Kidney epithelial cell (primary cell): ENCODE measurements around the gene N4BP2L1. TPM values are rescaled to one million over a fixed set of nuclear protein-coding genes. Genes with fewer than 3 reads are reported as not detected.

ENCODE experiments used
- DNase-seq: peaks from one replicate; pipeline ENCODE4 v3.0.0-alpha.2; 2010; ENCODE audit warnings: low read depth
- H3K27me3 ChIP-seq: 2 replicates; pipeline ENCODE4 v1.6.0; 2011; ENCODE audit warnings: low read length; ENCODE audit not compliant: control insufficient read depth, insufficient read depth
- H3K36me3 ChIP-seq: 2 replicates; pipeline ENCODE4 v1.5.1; 2011; ENCODE audit warnings: low read length; ENCODE audit not compliant: control insufficient read depth, insufficient read depth
- H3K4me3 ChIP-seq: 2 replicates; pipeline ENCODE4 v1.5.1; 2011; ENCODE audit warnings: low read depth, mild to moderate bottlenecking, control low read depth, low read length
- total RNA-seq: library from RNA; depleted of rRNA; stranded (reverse); fragments of >200 nt; gene quantifications from 2 replicates; pipeline ENCODE4 v1.2.3, GENCODE V29; 2015
- TF ChIP-seq, protein P1 (sequence below): IDR thresholded peaks from 2 replicates; pipeline ENCODE4 v1.5.1; 2011; ENCODE audit warnings: mild to moderate bottlenecking, moderate library complexity, low read length, control low read depth, inconsistent platforms; ENCODE audit not compliant: insufficient read depth, poor library complexity, severe bottlenecking

The N4BP2L1 gene
- total RNA-seq, 1 donor from 2014 or later: 4.4 TPM

DNA sequence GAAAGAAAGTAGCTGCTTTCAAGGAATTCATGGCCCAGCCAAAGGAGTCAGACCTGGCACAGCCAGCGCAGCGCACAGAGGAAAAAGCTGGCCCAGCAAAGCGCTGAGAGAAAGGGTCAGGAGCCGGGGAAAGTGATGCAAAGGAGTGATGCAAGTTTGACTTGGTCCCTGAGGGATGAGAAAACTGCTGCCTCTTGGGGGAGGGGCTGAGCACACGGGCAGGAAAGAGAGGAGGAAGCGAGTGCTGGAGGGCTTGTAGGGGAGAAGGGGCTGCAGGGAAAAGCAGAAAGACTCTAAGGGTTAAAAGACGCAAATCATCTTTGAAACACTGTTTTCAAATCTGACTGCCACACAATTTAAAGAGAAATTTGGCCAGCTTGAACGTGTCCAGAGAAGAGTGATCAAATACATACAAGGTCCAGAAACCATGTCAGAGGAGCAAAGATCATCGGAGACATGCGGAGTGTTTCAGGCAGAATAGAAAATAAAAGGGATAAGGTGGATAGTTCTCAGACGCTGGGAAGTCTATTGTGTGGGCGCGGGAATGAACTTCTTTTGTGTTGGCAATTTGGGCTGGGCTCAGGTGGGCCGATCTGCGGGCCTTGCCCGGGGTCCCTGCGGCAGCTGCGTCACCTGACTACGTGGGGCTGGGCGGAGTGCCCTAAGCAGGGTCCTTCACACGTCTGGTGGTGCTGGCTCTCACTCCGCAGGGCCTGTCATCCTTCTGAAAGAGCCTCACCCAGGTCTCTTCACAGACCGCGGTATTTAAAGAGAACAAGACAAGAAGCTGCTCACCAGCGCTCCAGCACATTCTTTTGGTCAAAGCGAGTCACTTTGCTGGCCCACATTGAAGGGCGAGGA lies 18.1 kb downstream of the N4BP2L1 start:
- no peaks in the 10 kb centered on the region for H3K36me3 ChIP-seq
- TF ChIP-seq, protein P1, sequence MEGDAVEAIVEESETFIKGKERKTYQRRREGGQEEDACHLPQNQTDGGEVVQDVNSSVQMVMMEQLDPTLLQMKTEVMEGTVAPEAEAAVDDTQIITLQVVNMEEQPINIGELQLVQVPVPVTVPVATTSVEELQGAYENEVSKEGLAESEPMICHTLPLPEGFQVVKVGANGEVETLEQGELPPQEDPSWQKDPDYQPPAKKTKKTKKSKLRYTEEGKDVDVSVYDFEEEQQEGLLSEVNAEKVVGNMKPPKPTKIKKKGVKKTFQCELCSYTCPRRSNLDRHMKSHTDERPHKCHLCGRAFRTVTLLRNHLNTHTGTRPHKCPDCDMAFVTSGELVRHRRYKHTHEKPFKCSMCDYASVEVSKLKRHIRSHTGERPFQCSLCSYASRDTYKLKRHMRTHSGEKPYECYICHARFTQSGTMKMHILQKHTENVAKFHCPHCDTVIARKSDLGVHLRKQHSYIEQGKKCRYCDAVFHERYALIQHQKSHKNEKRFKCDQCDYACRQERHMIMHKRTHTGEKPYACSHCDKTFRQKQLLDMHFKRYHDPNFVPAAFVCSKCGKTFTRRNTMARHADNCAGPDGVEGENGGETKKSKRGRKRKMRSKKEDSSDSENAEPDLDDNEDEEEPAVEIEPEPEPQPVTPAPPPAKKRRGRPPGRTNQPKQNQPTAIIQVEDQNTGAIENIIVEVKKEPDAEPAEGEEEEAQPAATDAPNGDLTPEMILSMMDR: no peak
- H3K4me3 ChIP-seq: no peak overlapping the region
- no peak for DNase-seq
- H3K27me3 ChIP-seq: no peaks in the 10 kb centered on the region

DNA sequence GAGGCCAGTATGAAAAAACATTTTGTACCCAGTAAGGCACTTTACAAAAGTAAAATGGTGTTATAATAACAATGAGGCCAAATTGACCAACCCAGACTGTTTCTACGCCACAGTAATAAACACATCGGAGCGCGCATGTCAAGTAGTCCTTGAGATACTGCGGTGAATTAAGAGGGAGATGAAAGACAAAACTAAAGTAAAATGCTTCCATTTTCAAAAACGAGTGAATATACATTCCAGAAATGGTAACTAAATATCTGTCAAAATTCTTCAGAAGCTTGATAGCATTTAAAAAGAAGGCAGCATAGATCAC lies 19.0 kb downstream of the N4BP2L1 start:
- Histone ChIP-seq H3K27me3 (no peaks in the 10 kb centered on the region), H3K4me3 (no peak overlapping the region), H3K36me3 (no peaks in the 10 kb centered on the region)
- TF ChIP-seq, protein P1: no peak
- DNase-seq: no peak

DNA sequence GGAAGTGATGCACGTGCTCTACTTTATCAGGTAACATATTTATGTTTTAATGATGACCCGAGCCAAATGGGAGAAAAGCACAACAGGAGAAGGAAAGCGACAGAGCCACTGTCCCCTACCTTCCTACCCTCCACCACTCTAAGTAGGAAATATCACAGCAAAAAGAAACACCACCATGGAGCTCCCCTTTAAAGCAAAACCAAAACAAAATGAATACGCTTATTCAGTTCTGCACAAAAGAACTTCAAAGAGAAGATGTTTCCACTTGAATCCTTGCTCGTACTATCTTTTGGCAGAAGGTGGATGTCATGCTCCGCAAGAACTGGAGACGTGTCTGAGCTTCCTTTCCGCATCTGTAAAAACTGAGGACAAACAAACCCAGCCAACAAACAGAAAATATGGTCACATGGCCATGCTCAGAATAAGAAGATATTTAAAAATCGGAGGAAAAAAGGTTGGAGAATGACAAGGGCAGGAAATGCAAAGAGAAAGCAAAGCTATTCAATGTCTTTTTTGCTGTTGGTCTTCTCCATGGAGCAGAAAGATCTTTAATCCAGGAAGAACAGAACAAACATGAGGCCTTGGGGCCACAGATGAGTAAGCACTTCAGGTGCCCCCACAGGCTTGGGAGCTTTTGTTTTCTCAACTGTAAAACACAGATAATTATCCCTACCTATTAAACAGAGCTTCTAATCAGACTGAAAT lies 19.5 kb downstream of the N4BP2L1 start:
- Histone ChIP-seq H3K27me3 (no peaks in the 10 kb centered on the region), H3K36me3 (no peaks in the 10 kb centered on the region), H3K4me3 (no peak overlapping the region)
- no peak for DNase-seq
- TF ChIP-seq, protein P1: no peak

DNA sequence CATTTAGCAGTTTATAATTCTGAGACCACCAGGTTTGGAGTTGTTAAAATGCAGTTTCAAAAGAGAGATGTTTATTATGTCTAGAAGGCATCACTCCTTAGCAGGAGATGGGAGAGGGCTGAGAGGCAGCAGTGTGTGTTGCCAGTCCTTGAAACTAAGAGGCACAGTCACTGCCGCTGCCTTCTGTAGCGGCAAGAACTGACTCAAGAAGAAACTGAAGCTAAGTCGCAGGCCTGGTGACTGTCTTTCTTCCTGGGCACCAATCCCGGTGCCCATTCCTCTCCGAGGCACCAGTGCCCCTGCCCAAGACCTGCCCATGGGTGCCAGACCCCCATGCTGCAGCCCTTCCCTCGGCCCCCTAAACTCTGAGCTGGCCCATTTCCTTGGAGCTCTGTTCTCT lies 20.1 kb downstream of the N4BP2L1 start:
- TF ChIP-seq, protein P1: no peak
- H3K36me3 ChIP-seq: no peaks in the 10 kb centered on the region
- no peaks in the 10 kb centered on the region for H3K27me3 ChIP-seq
- H3K4me3 ChIP-seq: no peak overlapping the region
- no peak for DNase-seq

DNA sequence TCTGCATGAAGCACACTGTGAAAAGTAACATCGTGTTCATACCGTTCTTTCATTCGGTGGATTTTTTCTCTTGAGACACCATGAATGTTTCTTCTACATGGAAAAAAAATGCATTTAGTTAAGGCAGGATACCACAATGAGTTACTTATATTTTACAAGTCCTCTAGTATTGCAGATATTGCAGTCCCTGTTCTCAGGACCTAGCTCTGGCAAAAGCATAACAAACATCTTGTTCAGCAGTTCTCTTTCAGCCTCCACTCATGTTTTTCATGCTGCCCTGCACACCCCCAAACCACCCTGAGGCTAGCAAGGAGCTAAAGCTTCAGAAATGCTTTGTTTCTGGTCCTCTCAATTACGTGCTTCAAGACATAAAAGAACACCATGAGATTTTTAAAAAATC lies 24.8 kb downstream of the N4BP2L1 start:
- H3K4me3 ChIP-seq: no peak overlapping the region
- no peaks in the 10 kb centered on the region for H3K36me3 ChIP-seq
- no peak for DNase-seq
- no peaks in the 10 kb centered on the region for H3K27me3 ChIP-seq
- TF ChIP-seq, protein P1: no peak
